KOPT-K1 (cell line): Measurements from ENCODE around the gene ACTR8.

Source experiments
- H3K27ac ChIP-seq: fragments of 200-600 bp; sonication (generic); 2 replicates; pipeline ENCODE4 v1.5.1; 2016; ENCODE audit warnings: antibody characterized with exemption, mild to moderate bottlenecking, low read depth, low read length; ENCODE audit not compliant: poor library complexity, severe bottlenecking
- H3K36me3 ChIP-seq: fragments of 200-600 bp; sonication (generic); 2 replicates; pipeline ENCODE4 v1.5.1; 2017; ENCODE audit warnings: antibody characterized with exemption, mild to moderate bottlenecking, low read length, moderate library complexity; ENCODE audit not compliant: insufficient read depth
- H3K9me3 ChIP-seq: fragments of 200-600 bp; sonication (generic); 2 replicates; pipeline ENCODE4 v1.5.1; 2017; ENCODE audit warnings: antibody characterized with exemption, low read length, mild to moderate bottlenecking; ENCODE audit not compliant: insufficient read depth, poor library complexity, severe bottlenecking

Gene ACTR8

GRCh38 chr3:53833053-53833645 lies 48.8 kb downstream of the ACTR8 start:
- no peak overlapping the region for H3K27ac ChIP-seq
- no peaks in the 10 kb centered on the region for H3K36me3 ChIP-seq
- H3K9me3 ChIP-seq, result no peaks in the 10 kb centered on the region

GRCh38 chr3:53830944-53831343 lies 51.0 kb downstream of the ACTR8 start:
- Histone ChIP-seq H3K27ac (no peak overlapping the region), H3K9me3 (no peaks in the 10 kb centered on the region), H3K36me3 (no peaks in the 10 kb centered on the region)

GRCh38 chr3:53829605-53830004 lies 52.3 kb downstream of the ACTR8 start:
- Histone ChIP-seq H3K9me3 (no peaks in the 10 kb centered on the region), H3K27ac (no peak overlapping the region), H3K36me3 (no peaks in the 10 kb centered on the region)

GRCh38 chr3:53828581-53828980 lies 53.4 kb downstream of the ACTR8 start:
- H3K27ac ChIP-seq, result no peak overlapping the region
- H3K36me3 ChIP-seq, result no peaks in the 10 kb centered on the region
- H3K9me3 ChIP-seq, result no peaks in the 10 kb centered on the region

GRCh38 chr3:53826048-53826447 lies 55.9 kb downstream of the ACTR8 start:
- H3K9me3 ChIP-seq, result no peaks in the 10 kb centered on the region
- H3K36me3 ChIP-seq, result no peaks in the 10 kb centered on the region
- no peak overlapping the region for H3K27ac ChIP-seq

GRCh38 chr3:53824795-53825194 lies 57.2 kb downstream of the ACTR8 start:
- Histone ChIP-seq H3K9me3 (no peaks in the 10 kb centered on the region), H3K36me3 (no peaks in the 10 kb centered on the region), H3K27ac (no peak overlapping the region)

- no peaks in the 10 kb centered on the region for H3K9me3 ChIP-seq
- H3K27ac ChIP-seq, result no peak overlapping the region
- H3K36me3 ChIP-seq, result no peaks in the 10 kb centered on the region
Measured at GRCh38 chr3:53823956-53824657, 57.8 kb downstream of the ACTR8 start.

GRCh38 chr3:53823026-53823955 lies 58.7 kb downstream of the ACTR8 start:
- Histone ChIP-seq H3K36me3 (no peaks in the 10 kb centered on the region), H3K27ac (no peak overlapping the region), H3K9me3 (no peaks in the 10 kb centered on the region)

GRCh38 chr3:53822331-53822741 lies 59.6 kb downstream of the ACTR8 start:
- no peak overlapping the region for H3K27ac ChIP-seq
- H3K36me3 ChIP-seq, result no peaks in the 10 kb centered on the region
- no peaks in the 10 kb centered on the region for H3K9me3 ChIP-seq

GRCh38 chr3:53821631-53822121 lies 60.3 kb downstream of the ACTR8 start:
- Histone ChIP-seq H3K27ac (peak overlapping the region; percentile 6), H3K9me3 (no peaks in the 10 kb centered on the region), H3K36me3 (no peaks in the 10 kb centered on the region)

- H3K36me3 ChIP-seq, result no peaks in the 10 kb centered on the region
- no peaks in the 10 kb centered on the region for H3K9me3 ChIP-seq
- H3K27ac ChIP-seq, result no peak overlapping the region
Measured at GRCh38 chr3:53820756-53821580, 61.0 kb downstream of the ACTR8 start.

- Histone ChIP-seq H3K27ac (no peak overlapping the region), H3K9me3 (no peaks in the 10 kb centered on the region), H3K36me3 (no peaks in the 10 kb centered on the region)
Measured at GRCh38 chr3:53820084-53820483, 61.9 kb downstream of the ACTR8 start.

GRCh38 chr3:53819163-53819868 lies 62.6 kb downstream of the ACTR8 start:
- Histone ChIP-seq H3K27ac (peak overlapping the region; percentile 52), H3K36me3 (no peaks in the 10 kb centered on the region), H3K9me3 (no peaks in the 10 kb centered on the region)
